AG04450 (cell line): ENCODE measurements around the gene ZSWIM1. TPM values are rescaled to one million over a fixed set of nuclear protein-coding genes. Genes with fewer than 3 reads are reported as not detected.

Source experiments
- CTCF ChIA-PET: fragments of 300-600, 350-600 bp; formaldehyde crosslinking; extraction: SDS; loops from one replicate; lab custom pipeline; 2022; ENCODE audit warnings: antibody characterized with exemption, inconsistent platforms; lab: Charles Lee
- POLR2A ChIA-PET: fragments of 350-600 bp; formaldehyde crosslinking; extraction: SDS; loops from one replicate; lab custom pipeline; 2021; ENCODE audit warnings: antibody characterized with exemption, inconsistent platforms; lab: Yijun Ruan, JAX
- DNase-seq: peaks from one replicate; pipeline ENCODE4 v3.0.0-alpha.2; 2011; ENCODE audit warnings: low read depth, low spot score
- H3K27ac ChIP-seq: one replicate; pipeline ENCODE4 v1.5.1; 2012; ENCODE audit warnings: low read depth, low read length, control low read depth
- H3K27me3 ChIP-seq: one replicate; pipeline ENCODE4 v1.6.0; 2012; ENCODE audit warnings: low read length; ENCODE audit not compliant: control insufficient read depth, insufficient read depth
- H3K4me3 ChIP-seq: 2 replicates; pipeline ENCODE4 v1.5.1; 2011; ENCODE audit warnings: mild to moderate bottlenecking, low read depth, low read length, control low read depth
- H3K9me3 ChIP-seq: 2 replicates; pipeline ENCODE4 v1.5.1; 2012; ENCODE audit warnings: low read length; ENCODE audit not compliant: control insufficient read depth, insufficient read depth
- CTCF ChIP-seq: IDR thresholded peaks from 2 replicates; pipeline ENCODE4 v1.5.1; 2011; ENCODE audit warnings: low read depth, low read length, control low read depth, inconsistent platforms
- polyA plus RNA-seq: library from polyadenylated mRNA; depleted of rRNA; stranded (reverse); fragments of >200 nt; gene quantifications from 2 replicates; pipeline ENCODE4 v1.2.3, GENCODE V29; 2011

Gene ZSWIM1
- polyA plus RNA-seq, 1 experiment: 5.3 TPM

GRCh38 chr20:45848969-45849582 lies 32.0 kb upstream of the ZSWIM1 start:
- TF ChIP-seq CTCF: no peak
- no peak overlapping the region for H3K4me3 ChIP-seq
- ChIA-PET POLR2A (no interaction called here), CTCF (interaction anchor here (1.1 kb wide), 1 partner anchor 50 kb away, joined by 3 read pairs; no protein-coding TSS in a partner anchor)
- H3K27me3 ChIP-seq: no peaks in the 10 kb centered on the region
- H3K9me3 ChIP-seq: no peaks in the 10 kb centered on the region
- H3K27ac ChIP-seq: no peak overlapping the region
- DNase-seq: no peak

- ChIA-PET POLR2A (no interaction called here), CTCF (interaction anchor here (0.6 kb wide), 1 partner anchor 60 kb away, joined by 5 read pairs; no protein-coding TSS in a partner anchor)
- no peaks in the 10 kb centered on the region for H3K9me3 ChIP-seq
- TF ChIP-seq CTCF: no peak
- DNase-seq: no peak
- no peak overlapping the region for H3K27ac ChIP-seq
- no peak overlapping the region for H3K4me3 ChIP-seq
- no peaks in the 10 kb centered on the region for H3K27me3 ChIP-seq
Measured at GRCh38 chr20:45850238-45850637, 30.8 kb upstream of the ZSWIM1 start.

- TF ChIP-seq CTCF: no peak
Measured at GRCh38 chr20:45850926-45851325, 30.1 kb upstream of the ZSWIM1 start.

GRCh38 chr20:45851501-45851900 lies 29.5 kb upstream of the ZSWIM1 start:
- H3K27me3 ChIP-seq: no peaks in the 10 kb centered on the region
- TF ChIP-seq CTCF: no peak
- ChIA-PET POLR2A (no interaction called here), CTCF (no interaction called here)
- no peak overlapping the region for H3K4me3 ChIP-seq
- no peak overlapping the region for H3K27ac ChIP-seq
- H3K9me3 ChIP-seq: no peaks in the 10 kb centered on the region
- no peak for DNase-seq

More at GRCh38 chr20:45850926-45851325, 30.1 kb upstream of the ZSWIM1 start:
- Histone ChIP-seq H3K27ac (no peak overlapping the region), H3K9me3 (no peaks in the 10 kb centered on the region), H3K4me3 (no peak overlapping the region), H3K27me3 (no peaks in the 10 kb centered on the region)
- DNase-seq: no peak
- ChIA-PET CTCF (no interaction called here), POLR2A (no interaction called here)

- no peak for TF ChIP-seq CTCF
- POLR2A ChIA-PET: interaction anchor here (0.5 kb wide), 1 partner anchor 9 kb away, joined by 3 read pairs; no protein-coding TSS in a partner anchor
- Histone ChIP-seq H3K27ac (no peak overlapping the region), H3K27me3 (no peaks in the 10 kb centered on the region), H3K4me3 (no peak overlapping the region), H3K9me3 (no peaks in the 10 kb centered on the region)
- CTCF ChIA-PET: no interaction called here
- no peak for DNase-seq
Measured at GRCh38 chr20:45852326-45852725, 28.7 kb upstream of the ZSWIM1 start.
